Measurements from ENCODE around the gene SETD6. TPM values are rescaled to one million over a fixed set of nuclear protein-coding genes. Genes with fewer than 3 reads are reported as not detected.
A peak's percentile ranks its signal among the peaks of the same experiment; 100 is the strongest.

Gene SETD6
- total RNA-seq, 5 donors from 2014 or later (not counting 1 experiment from before 2014, with no cell fraction given), result 29.6 to 44.2 (median 35.1) TPM

DNA sequence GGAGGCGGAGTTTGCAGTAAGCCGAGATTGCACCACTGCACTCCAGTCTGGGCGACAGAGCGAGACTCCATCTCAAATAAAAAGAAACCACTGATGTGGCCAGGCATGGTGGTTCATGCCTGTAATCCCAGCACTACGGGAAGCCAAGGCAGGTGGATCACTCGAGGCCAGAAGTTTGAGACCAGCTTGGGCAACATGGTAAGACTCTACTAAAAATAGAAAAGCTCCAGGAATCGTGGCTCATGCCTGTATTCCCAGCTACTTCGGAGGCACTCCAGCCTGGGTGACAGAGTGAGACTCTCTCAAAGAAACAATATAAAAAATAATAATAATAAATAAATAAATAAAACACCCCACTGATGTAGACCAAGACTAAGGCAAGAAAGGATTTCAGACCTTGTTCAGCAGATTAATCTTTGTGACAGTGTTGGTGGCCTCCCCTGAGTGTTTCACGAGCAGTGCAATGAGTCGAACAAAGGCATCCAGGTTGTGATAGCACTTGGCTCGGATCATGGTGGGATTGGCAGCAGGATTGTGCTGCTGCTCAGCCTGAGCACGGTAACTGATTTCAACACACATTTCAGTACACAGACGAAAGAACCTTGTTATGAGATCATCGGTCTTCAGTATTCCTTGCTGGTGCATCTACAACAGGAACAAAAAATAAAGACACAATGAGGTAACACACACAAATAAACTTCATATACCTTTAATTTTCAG lies 18.6 kb downstream of the SETD6 start:
- Mint-ChIP-seq H3K27me3 (no peaks in the 10 kb centered on the region), H3K4me3 (no peak overlapping the region), H3K9me3 (no peaks in the 10 kb centered on the region), H3K36me3 (peaks cover 60% of the 10 kb centered on the region), H3K27ac (no peak overlapping the region), H3K4me1 (no peaks in the 10 kb centered on the region)
- H3K27me3 ChIP-seq (replicated peaks in 1 of 2; ENCODE audit: control insufficient read depth in 2 of 2, extremely low read depth in 1 of 2, insufficient read depth in 2 of 2, low read length in 1 of 2), result no peaks in the 10 kb centered on the region
- 97% methylated on average over 12 of the region's 14 CpGs for WGBS (ENCODE audit: insufficient coverage)
- ATAC-seq (replicated peaks in 1 of 4) (no peak), DNase-seq (no peak)
- H3K9me3 ChIP-seq, result no peaks in the 10 kb centered on the region
- H3K27ac ChIP-seq (ENCODE audit: low read length), result no peak overlapping the region
- peaks cover 24 to 93% of the 10 kb centered on the region in 2 donors for H3K36me3 ChIP-seq (ENCODE audit: control insufficient read depth in 2 of 2, extremely low read depth in 1 of 2, insufficient read depth in 1 of 2, low read length in 1 of 2)
- no peaks in the 10 kb centered on the region for H3K4me1 ChIP-seq (ENCODE audit: control insufficient read depth in 1 of 2, extremely low read depth in 1 of 2, insufficient read depth in 2 of 2, low read length in 2 of 2)
- H3K4me3 ChIP-seq (ENCODE audit: control insufficient read depth in 1 of 2, extremely low read depth in 1 of 2, low read length in 1 of 2), result no peak overlapping the region
- POLR2A ChIA-PET, result no interaction called here
- CTCF ChIA-PET, result no interaction called here

GRCh38 chr16:58535100-58535499 lies 19.8 kb downstream of the SETD6 start:
- peak overlapping the region in 1 of 2 donors; percentile 15 for H3K27ac Mint-ChIP-seq
- ATAC-seq (replicated peaks in 1 of 4), result no peak
- peaks cover 61% of the 10 kb centered on the region for H3K36me3 Mint-ChIP-seq

GRCh38 chr16:58536278-58536677 lies 21.0 kb downstream of the SETD6 start:
- ATAC-seq (replicated peaks in 1 of 4) (no peak), DNase-seq (no peak)
- Histone ChIP-seq H3K36me3 (ENCODE audit: control insufficient read depth in 2 of 2, extremely low read depth in 1 of 2, insufficient read depth in 1 of 2, low read length in 1 of 2) (peaks cover 26 to 93% of the 10 kb centered on the region in 2 donors), H3K27me3 (replicated peaks in 1 of 2; ENCODE audit: control insufficient read depth in 2 of 2, extremely low read depth in 1 of 2, insufficient read depth in 2 of 2, low read length in 1 of 2) (no peaks in the 10 kb centered on the region), H3K27ac (ENCODE audit: low read length) (no peak overlapping the region), H3K4me1 (ENCODE audit: control insufficient read depth in 1 of 2, extremely low read depth in 1 of 2, insufficient read depth in 2 of 2, low read length in 2 of 2) (no peaks in the 10 kb centered on the region), H3K4me3 (ENCODE audit: control insufficient read depth in 1 of 2, extremely low read depth in 1 of 2, low read length in 1 of 2) (no peak overlapping the region), H3K9me3 (no peaks in the 10 kb centered on the region)
- Mint-ChIP-seq H3K4me3 (no peak overlapping the region), H3K27me3 (no peaks in the 10 kb centered on the region), H3K4me1 (no peaks in the 10 kb centered on the region), H3K27ac (no peak overlapping the region), H3K9me3 (no peaks in the 10 kb centered on the region), H3K36me3 (peaks cover 63% of the 10 kb centered on the region)
- WGBS (ENCODE audit: insufficient coverage), result no CpG with 5 or more reads among the region's 5 CpGs
- CTCF ChIA-PET, result interaction anchor here in 1 of 2 donors (0.6 kb wide), 1 partner anchor 19 kb away, joined by 3 read pairs; no protein-coding TSS in a partner anchor
- POLR2A ChIA-PET, result interaction anchor here in 1 of 2 donors (0.6 kb wide), 1 partner anchor 84 kb away, joined by 3 read pairs; no protein-coding TSS in a partner anchor

More at GRCh38 chr16:58535100-58535499, 19.8 kb downstream of the SETD6 start:
- H3K27me3 ChIP-seq (replicated peaks in 1 of 2; ENCODE audit: control insufficient read depth in 2 of 2, extremely low read depth in 1 of 2, insufficient read depth in 2 of 2, low read length in 1 of 2), result no peaks in the 10 kb centered on the region
- H3K27me3 Mint-ChIP-seq, result no peaks in the 10 kb centered on the region
- no peak for DNase-seq
- H3K27ac ChIP-seq (ENCODE audit: low read length), result no peak overlapping the region
- H3K4me3 Mint-ChIP-seq, result no peak overlapping the region
- H3K9me3 ChIP-seq, result no peaks in the 10 kb centered on the region
- ChIA-PET CTCF (no interaction called here), POLR2A (no interaction called here)
- 100% methylated on average over 1 of the region's 3 CpGs for WGBS (ENCODE audit: insufficient coverage)
- H3K4me1 Mint-ChIP-seq, result no peaks in the 10 kb centered on the region
- H3K36me3 ChIP-seq (ENCODE audit: control insufficient read depth in 2 of 2, extremely low read depth in 1 of 2, insufficient read depth in 1 of 2, low read length in 1 of 2), result peaks cover 26 to 93% of the 10 kb centered on the region in 2 donors
- no peaks in the 10 kb centered on the region for H3K4me1 ChIP-seq (ENCODE audit: control insufficient read depth in 1 of 2, extremely low read depth in 1 of 2, insufficient read depth in 2 of 2, low read length in 2 of 2)
- no peaks in the 10 kb centered on the region for H3K9me3 Mint-ChIP-seq
- H3K4me3 ChIP-seq (ENCODE audit: control insufficient read depth in 1 of 2, extremely low read depth in 1 of 2, low read length in 1 of 2), result no peak overlapping the region

DNA sequence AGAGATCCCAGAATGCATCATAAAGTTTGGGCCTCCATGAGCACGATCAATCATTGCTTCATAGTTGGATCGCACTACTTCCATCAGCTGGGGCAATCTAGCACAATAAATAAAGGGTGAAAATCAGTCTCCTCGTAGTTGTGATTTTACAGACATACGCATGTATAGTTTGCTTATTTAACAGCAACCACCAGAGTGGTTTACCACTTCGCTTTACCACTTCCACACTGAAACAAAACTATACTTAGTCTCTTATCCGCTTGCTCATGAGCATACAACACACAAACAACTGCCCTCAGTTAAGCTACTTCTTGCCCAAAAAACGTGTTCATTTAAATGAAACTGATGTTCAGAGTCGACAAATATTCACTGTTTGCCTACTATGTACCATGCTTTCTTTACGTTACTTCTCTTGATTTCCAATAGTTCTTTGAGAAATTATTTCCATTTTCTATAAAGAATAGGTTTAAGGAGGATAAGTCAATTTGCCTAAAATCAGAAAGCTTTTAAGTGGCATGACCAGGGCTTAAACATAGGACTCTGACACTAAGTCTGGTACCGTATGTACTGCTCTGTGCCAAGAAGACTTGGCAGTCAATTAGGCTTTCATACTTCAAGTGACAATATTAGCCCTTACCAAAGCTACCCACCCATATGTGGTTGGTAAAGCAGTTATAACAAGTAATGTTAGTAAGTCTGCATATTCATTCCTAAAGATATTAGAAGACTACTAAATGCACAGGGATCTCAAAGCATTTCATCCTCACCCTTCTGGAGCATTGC lies 22.0 kb downstream of the SETD6 start:
- no peak overlapping the region for H3K27ac Mint-ChIP-seq
- Histone ChIP-seq H3K36me3 (ENCODE audit: control insufficient read depth in 2 of 2, extremely low read depth in 1 of 2, insufficient read depth in 1 of 2, low read length in 1 of 2) (peaks cover 18 to 93% of the 10 kb centered on the region in 2 donors), H3K4me3 (ENCODE audit: control insufficient read depth in 1 of 2, extremely low read depth in 1 of 2, low read length in 1 of 2) (no peak overlapping the region), H3K4me1 (ENCODE audit: control insufficient read depth in 1 of 2, extremely low read depth in 1 of 2, insufficient read depth in 2 of 2, low read length in 2 of 2) (no peaks in the 10 kb centered on the region), H3K27me3 (replicated peaks in 1 of 2; ENCODE audit: control insufficient read depth in 2 of 2, extremely low read depth in 1 of 2, insufficient read depth in 2 of 2, low read length in 1 of 2) (no peaks in the 10 kb centered on the region), H3K9me3 (no peaks in the 10 kb centered on the region), H3K27ac (ENCODE audit: low read length) (no peak overlapping the region)
- peaks cover 63% of the 10 kb centered on the region for H3K36me3 Mint-ChIP-seq
- H3K4me3 Mint-ChIP-seq, result no peak overlapping the region
- DNase-seq (no peak), ATAC-seq (replicated peaks in 1 of 4) (no peak)
- H3K4me1 Mint-ChIP-seq, result no peaks in the 10 kb centered on the region
- POLR2A ChIA-PET, result no interaction called here
- H3K27me3 Mint-ChIP-seq, result no peaks in the 10 kb centered on the region
- CTCF ChIA-PET, result no interaction called here
- H3K9me3 Mint-ChIP-seq, result no peaks in the 10 kb centered on the region
- 77% methylated on average over 6 of the region's 10 CpGs for WGBS (ENCODE audit: insufficient coverage)

- Mint-ChIP-seq H3K9me3 (no peaks in the 10 kb centered on the region), H3K4me3 (no peak overlapping the region), H3K4me1 (peaks cover 0 to 2% (median 0%) of the 10 kb centered on the region in 3 donors), H3K27ac (no peak overlapping the region), H3K27me3 (no peaks in the 10 kb centered on the region), H3K36me3 (peaks cover 70% of the 10 kb centered on the region)
- H3K4me1 ChIP-seq (ENCODE audit: control insufficient read depth in 1 of 2, extremely low read depth in 1 of 2, insufficient read depth in 2 of 2, low read length in 2 of 2), result no peaks in the 10 kb centered on the region
- no CpG with 5 or more reads among the region's 2 CpGs for WGBS (ENCODE audit: insufficient coverage)
- ChIA-PET POLR2A (no interaction called here), CTCF (interaction anchor here in 1 of 2 donors (0.6 kb wide), 3 partner anchors 57 to 368 kb away, joined by 3 to 4 read pairs (median 3); no protein-coding TSS in a partner anchor)
- no peak overlapping the region for H3K4me3 ChIP-seq (ENCODE audit: control insufficient read depth in 1 of 2, extremely low read depth in 1 of 2, low read length in 1 of 2)
- H3K9me3 ChIP-seq, result no peaks in the 10 kb centered on the region
- no peak overlapping the region for H3K27ac ChIP-seq (ENCODE audit: low read length)
- H3K27me3 ChIP-seq (replicated peaks in 1 of 2; ENCODE audit: control insufficient read depth in 2 of 2, extremely low read depth in 1 of 2, insufficient read depth in 2 of 2, low read length in 1 of 2), result no peaks in the 10 kb centered on the region
- DNase-seq, result no peak
- peaks cover 18 to 96% of the 10 kb centered on the region in 2 donors for H3K36me3 ChIP-seq (ENCODE audit: control insufficient read depth in 2 of 2, extremely low read depth in 1 of 2, insufficient read depth in 1 of 2, low read length in 1 of 2)
- no peak for ATAC-seq (replicated peaks in 1 of 4)
Observed at GRCh38 chr16:58541711-58542110, 26.4 kb downstream of the SETD6 start.

- ChIA-PET CTCF (interaction anchor here in 1 of 2 donors (0.6 kb wide), 3 partner anchors 57 to 368 kb away, joined by 3 to 4 read pairs (median 3); no protein-coding TSS in a partner anchor), POLR2A (no interaction called here)
- Histone ChIP-seq H3K27me3 (replicated peaks in 1 of 2; ENCODE audit: control insufficient read depth in 2 of 2, extremely low read depth in 1 of 2, insufficient read depth in 2 of 2, low read length in 1 of 2) (no peaks in the 10 kb centered on the region), H3K4me3 (ENCODE audit: control insufficient read depth in 1 of 2, extremely low read depth in 1 of 2, low read length in 1 of 2) (no peak overlapping the region), H3K27ac (ENCODE audit: low read length) (no peak overlapping the region), H3K9me3 (no peaks in the 10 kb centered on the region), H3K36me3 (ENCODE audit: control insufficient read depth in 2 of 2, extremely low read depth in 1 of 2, insufficient read depth in 1 of 2, low read length in 1 of 2) (peaks cover 18 to 96% of the 10 kb centered on the region in 2 donors), H3K4me1 (ENCODE audit: control insufficient read depth in 1 of 2, extremely low read depth in 1 of 2, insufficient read depth in 2 of 2, low read length in 2 of 2) (no peaks in the 10 kb centered on the region)
- Mint-ChIP-seq H3K27ac (peak overlapping the region in 1 of 2 donors; percentile 28), H3K4me1 (peaks cover 0 to 2% (median 0%) of the 10 kb centered on the region in 3 donors), H3K27me3 (no peaks in the 10 kb centered on the region), H3K4me3 (no peak overlapping the region), H3K9me3 (no peaks in the 10 kb centered on the region), H3K36me3 (peaks cover 72% of the 10 kb centered on the region)
- ATAC-seq (replicated peaks in 1 of 4) (no peak), DNase-seq (no peak)
- 100% methylated on average over 1 of the region's 1 CpG for WGBS (ENCODE audit: insufficient coverage)
Observed at GRCh38 chr16:58542291-58542690, 27.0 kb downstream of the SETD6 start.

All from T-cell (primary cell).